Nephron (organoid): ENCODE measurements around the gene MMP24.

Experiments
- H3K27ac Mint-ChIP-seq, 3 experiments: 2 replicates each; pipeline ENCODE4 v1.8.0; 2020; ENCODE audit warnings: mixed read lengths in 3 of 3, mild to moderate bottlenecking in 2 of 3, moderate library complexity in 1 of 3
- H3K27me3 Mint-ChIP-seq: 2 replicates; pipeline ENCODE4 v1.8.0; 2021; ENCODE audit warnings: low read depth, mild to moderate bottlenecking, moderate library complexity, mixed read lengths
- H3K36me3 Mint-ChIP-seq: 2 replicates; pipeline ENCODE4 v1.8.0; 2020; ENCODE audit warnings: low read depth, mixed read lengths
- H3K4me1 Mint-ChIP-seq: 2 replicates; pipeline ENCODE4 v1.8.0; 2020; ENCODE audit warnings: mixed read lengths
- H3K4me3 Mint-ChIP-seq, 3 experiments: 2 replicates each; pipeline ENCODE4 v1.8.0; 2020; ENCODE audit warnings: mild to moderate bottlenecking in 3 of 3, mixed read lengths in 3 of 3, moderate library complexity in 2 of 3
- H3K9me3 Mint-ChIP-seq: 2 replicates; pipeline ENCODE4 v1.8.0; 2020; ENCODE audit warnings: mixed read lengths
- CTCF ChIP-seq, 3 experiments: fragments of 200-600 bp; sonication (generic); IDR thresholded peaks; one replicate each; pipeline ENCODE4 v1.5.0; 2021; ENCODE audit warnings: antibody characterized with exemption in 3 of 3; ENCODE audit not compliant: unreplicated experiment in 3 of 3

MMP24 gene

DNA sequence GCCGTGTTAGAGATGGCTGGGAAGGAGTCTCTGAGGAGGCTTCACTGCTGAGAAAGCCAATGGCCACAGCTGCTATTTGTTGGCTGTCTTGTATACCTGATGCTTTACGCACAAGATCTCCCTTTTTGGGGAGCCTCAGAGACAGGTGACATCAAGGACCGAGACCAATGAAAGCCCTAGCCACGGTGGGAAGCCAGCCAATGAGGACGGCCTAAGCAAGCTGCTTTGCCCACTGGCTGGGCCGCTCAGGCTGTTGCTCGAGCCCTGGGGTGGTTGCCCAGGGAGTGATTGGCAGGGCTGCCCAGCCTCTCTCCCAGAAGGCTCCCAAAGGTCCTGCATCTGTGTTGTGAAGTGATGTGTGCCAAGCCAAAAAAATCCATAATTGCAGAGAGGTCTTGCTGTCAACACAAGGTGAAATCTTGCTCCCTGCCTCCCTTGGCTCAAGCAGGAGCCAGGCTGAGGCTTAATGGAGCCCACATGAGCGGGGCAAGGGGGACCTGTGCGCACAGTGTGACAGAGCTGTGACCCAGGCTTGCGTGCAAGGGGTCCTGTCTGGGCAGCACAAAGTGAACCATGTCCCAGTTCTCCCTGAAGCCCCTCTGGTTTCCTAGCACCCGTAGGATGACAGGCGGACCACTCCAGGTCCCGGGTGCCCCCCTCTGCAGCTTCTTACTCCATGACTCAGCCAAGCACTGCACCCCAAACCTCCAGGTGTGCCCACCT is 47.1 kb downstream of the MMP24 start:
- no peaks in the 10 kb centered on the region for H3K9me3 Mint-ChIP-seq
- peaks cover 16% of the 10 kb centered on the region for H3K36me3 Mint-ChIP-seq
- H3K27ac Mint-ChIP-seq, result no peak overlapping the region
- TF ChIP-seq CTCF (IDR thresholded peaks at IDR 0.05; ENCODE audit: unreplicated experiment in 3 of 3), result no peak
- peaks cover 4% of the 10 kb centered on the region for H3K27me3 Mint-ChIP-seq
- H3K4me1 Mint-ChIP-seq, result no peaks in the 10 kb centered on the region
- no peak overlapping the region for H3K4me3 Mint-ChIP-seq

GRCh38 chr20:35274172-35275092 is 47.9 kb downstream of the MMP24 start:
- Mint-ChIP-seq H3K27me3 (peaks cover 4% of the 10 kb centered on the region), H3K9me3 (no peaks in the 10 kb centered on the region), H3K36me3 (peaks cover 19% of the 10 kb centered on the region), H3K4me1 (no peaks in the 10 kb centered on the region), H3K27ac (no peak overlapping the region), H3K4me3 (peak overlapping the region in 1 of 3 experiments; percentile 19)
- no peak for TF ChIP-seq CTCF (IDR thresholded peaks at IDR 0.05; ENCODE audit: unreplicated experiment in 3 of 3)

DNA sequence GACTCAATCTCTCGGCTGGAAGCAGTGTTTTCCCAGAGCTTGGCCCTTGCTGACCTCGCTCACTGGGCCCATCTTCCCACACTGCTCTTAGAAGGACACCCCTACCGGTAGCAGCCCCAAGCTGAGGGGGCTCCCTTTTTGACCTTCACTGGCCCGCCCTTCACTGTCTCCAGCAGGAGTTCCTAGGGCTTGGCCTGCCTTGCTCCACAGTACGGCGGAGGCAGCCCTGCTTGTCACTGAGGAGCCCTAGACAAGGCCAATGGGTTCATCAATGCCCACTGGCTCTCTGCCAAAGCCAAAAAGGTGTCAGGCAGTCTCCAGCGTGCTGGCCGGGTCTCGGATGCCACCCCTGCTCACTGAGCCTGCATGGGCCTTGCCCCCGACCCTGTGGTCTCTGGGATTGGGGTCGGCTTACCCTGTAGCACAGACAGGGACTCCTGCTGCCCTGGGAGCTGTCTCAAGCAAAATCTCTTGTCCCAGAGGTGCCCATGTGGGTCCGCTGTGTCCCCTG is 49.3 kb downstream of the MMP24 start:
- peaks cover 25% of the 10 kb centered on the region for H3K36me3 Mint-ChIP-seq
- H3K27ac Mint-ChIP-seq, result no peak overlapping the region

DNA sequence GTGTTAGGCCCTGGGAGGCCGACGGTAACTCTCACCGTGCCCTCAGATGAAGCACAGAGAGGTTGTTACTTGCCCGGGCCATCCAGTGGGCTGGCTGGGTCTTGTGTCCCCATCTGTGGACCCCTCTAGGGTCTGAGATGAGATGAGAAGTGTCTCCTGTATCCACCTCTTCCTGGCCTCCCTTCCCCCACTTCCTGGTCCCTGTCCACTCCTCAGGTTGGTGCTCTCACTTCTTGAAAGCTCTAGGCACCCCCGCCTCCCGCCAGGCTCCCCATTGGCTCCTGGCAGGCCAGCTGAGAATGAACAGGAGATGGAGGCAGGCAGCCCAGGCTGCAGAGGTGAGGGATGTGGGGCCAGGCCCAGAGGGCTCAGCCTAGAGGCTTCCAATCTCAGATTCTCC is 49.9 kb downstream of the MMP24 start:
- H3K36me3 Mint-ChIP-seq, result peaks cover 26% of the 10 kb centered on the region
- no peak overlapping the region for H3K27ac Mint-ChIP-seq
- H3K4me1 Mint-ChIP-seq, result no peaks in the 10 kb centered on the region
- no peak for TF ChIP-seq CTCF (IDR thresholded peaks at IDR 0.05; ENCODE audit: unreplicated experiment in 3 of 3)
- H3K27me3 Mint-ChIP-seq, result peaks cover 4% of the 10 kb centered on the region
- no peaks in the 10 kb centered on the region for H3K9me3 Mint-ChIP-seq
- peak overlapping the region; percentile 96 to 97 (median 96) for H3K4me3 Mint-ChIP-seq

More for the DNA sequence above, 49.3 kb downstream of the MMP24 start:
- TF ChIP-seq CTCF (IDR thresholded peaks at IDR 0.05; ENCODE audit: unreplicated experiment in 3 of 3), result no peak
- Mint-ChIP-seq H3K4me3 (peak overlapping the region; percentile 96 to 97 (median 96)), H3K4me1 (no peaks in the 10 kb centered on the region), H3K9me3 (no peaks in the 10 kb centered on the region), H3K27me3 (peaks cover 4% of the 10 kb centered on the region)

GRCh38 chr20:35277127-35277526 is 50.6 kb downstream of the MMP24 start:
- Mint-ChIP-seq H3K36me3 (peaks cover 32% of the 10 kb centered on the region), H3K27ac (peak overlapping the region; percentile 93 to 96 (median 94)), H3K9me3 (no peaks in the 10 kb centered on the region), H3K4me3 (peak overlapping the region; percentile 96 to 97 (median 96)), H3K27me3 (peaks cover 6% of the 10 kb centered on the region), H3K4me1 (no peaks in the 10 kb centered on the region)
- TF ChIP-seq CTCF (IDR thresholded peaks at IDR 0.05; ENCODE audit: unreplicated experiment in 3 of 3), result no peak
